Measurements from ENCODE around the gene CCDC88C. TPM values are rescaled to one million over a fixed set of nuclear protein-coding genes. Genes with fewer than 3 reads are reported as not detected.

CCDC88C gene
- total RNA-seq, 1 donor = 0.36 TPM

DNA sequence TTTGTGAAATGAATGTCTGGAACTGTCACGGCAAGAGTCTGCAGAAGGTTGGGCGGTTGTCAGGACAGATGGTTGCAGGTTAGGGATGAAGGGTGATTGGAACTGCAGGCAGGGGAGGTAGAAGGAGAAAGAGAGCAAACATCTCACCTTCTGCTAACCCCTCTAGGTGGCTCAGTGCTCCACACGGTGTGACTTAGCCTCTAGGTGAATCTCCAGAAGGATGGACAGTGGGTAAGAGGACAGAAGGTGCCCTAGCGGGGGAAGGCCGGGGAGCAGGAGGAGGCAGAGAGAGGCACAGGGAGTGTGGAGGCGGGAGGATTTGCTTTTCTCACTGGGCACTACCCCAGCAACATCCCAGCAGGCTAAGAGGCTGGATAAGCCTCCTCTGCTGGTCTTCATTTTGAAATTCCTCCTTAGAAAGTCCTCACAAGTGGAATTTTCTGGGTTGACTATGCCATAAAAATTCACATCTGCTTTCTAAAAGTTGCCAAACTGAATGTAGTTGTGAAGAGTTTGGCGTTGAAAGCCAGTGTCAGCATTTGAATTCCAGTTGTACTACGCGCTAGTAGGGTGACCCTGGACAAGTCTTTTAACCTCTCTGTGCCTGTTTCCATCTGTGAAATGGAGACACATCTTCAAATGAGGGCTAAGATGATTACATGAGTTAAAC lies 162.5 kb downstream of the CCDC88C start:
- H3K4me1 ChIP-seq (ENCODE audit: insufficient read depth, low read length) = peaks cover 6% of the 10 kb centered on the region
- no peaks in the 10 kb centered on the region for H3K27me3 ChIP-seq (ENCODE audit: insufficient read depth, low read length)
- no peak overlapping the region for H3K4me2 ChIP-seq (ENCODE audit: insufficient read depth, low read length)
- TF ChIP-seq, protein P1, sequence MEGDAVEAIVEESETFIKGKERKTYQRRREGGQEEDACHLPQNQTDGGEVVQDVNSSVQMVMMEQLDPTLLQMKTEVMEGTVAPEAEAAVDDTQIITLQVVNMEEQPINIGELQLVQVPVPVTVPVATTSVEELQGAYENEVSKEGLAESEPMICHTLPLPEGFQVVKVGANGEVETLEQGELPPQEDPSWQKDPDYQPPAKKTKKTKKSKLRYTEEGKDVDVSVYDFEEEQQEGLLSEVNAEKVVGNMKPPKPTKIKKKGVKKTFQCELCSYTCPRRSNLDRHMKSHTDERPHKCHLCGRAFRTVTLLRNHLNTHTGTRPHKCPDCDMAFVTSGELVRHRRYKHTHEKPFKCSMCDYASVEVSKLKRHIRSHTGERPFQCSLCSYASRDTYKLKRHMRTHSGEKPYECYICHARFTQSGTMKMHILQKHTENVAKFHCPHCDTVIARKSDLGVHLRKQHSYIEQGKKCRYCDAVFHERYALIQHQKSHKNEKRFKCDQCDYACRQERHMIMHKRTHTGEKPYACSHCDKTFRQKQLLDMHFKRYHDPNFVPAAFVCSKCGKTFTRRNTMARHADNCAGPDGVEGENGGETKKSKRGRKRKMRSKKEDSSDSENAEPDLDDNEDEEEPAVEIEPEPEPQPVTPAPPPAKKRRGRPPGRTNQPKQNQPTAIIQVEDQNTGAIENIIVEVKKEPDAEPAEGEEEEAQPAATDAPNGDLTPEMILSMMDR (IDR thresholded peaks at IDR 0.05; ENCODE audit: extremely low read depth, low read depth, low read length) = no peak
- DNase-seq (ENCODE audit: insufficient read length, low spot score, missing footprints) = no peak
- H3K79me2 ChIP-seq (ENCODE audit: insufficient read depth, low read length) = no peaks in the 10 kb centered on the region
- no peaks in the 10 kb centered on the region for H3K9me3 ChIP-seq (ENCODE audit: low read depth, low read length)
- no peak overlapping the region for H3K4me3 ChIP-seq (ENCODE audit: insufficient read depth, low read length)
- H4K20me1 ChIP-seq (ENCODE audit: insufficient read depth, low read length) = no peaks in the 10 kb centered on the region
- H2AFZ ChIP-seq (ENCODE audit: low read length) = no peak overlapping the region
- no peak overlapping the region for H3K27ac ChIP-seq (ENCODE audit: low read depth, low read length)
- H3K36me3 ChIP-seq (ENCODE audit: insufficient read depth, low read length) = no peaks in the 10 kb centered on the region

DNA sequence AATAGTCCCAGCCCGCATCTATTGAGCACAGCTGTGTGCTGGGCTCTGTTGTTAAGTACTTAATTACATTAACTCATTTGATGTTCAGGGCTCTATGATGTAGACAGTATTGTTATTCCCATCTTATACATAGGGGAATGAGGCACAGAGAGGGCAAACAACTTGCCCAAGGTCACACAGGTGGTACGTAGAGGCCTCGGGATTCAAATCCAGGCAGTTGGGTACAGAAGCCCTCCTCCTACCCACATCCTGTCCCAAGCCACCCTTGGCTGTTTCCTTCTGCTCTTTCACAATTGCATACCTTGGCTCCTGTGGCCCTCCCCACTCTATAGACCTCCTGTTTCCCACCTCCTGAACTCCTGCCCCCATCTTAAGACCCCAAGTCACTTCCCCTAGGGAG lies 163.2 kb downstream of the CCDC88C start:
- H3K4me3 ChIP-seq (ENCODE audit: insufficient read depth, low read length) = no peak overlapping the region
- no peak for DNase-seq (ENCODE audit: insufficient read length, low spot score, missing footprints)
- no peak overlapping the region for H2AFZ ChIP-seq (ENCODE audit: low read length)
- H3K27me3 ChIP-seq (ENCODE audit: insufficient read depth, low read length) = no peaks in the 10 kb centered on the region
- no peaks in the 10 kb centered on the region for H3K79me2 ChIP-seq (ENCODE audit: insufficient read depth, low read length)
- H3K9me3 ChIP-seq (ENCODE audit: low read depth, low read length) = no peaks in the 10 kb centered on the region
- no peak overlapping the region for H3K4me2 ChIP-seq (ENCODE audit: insufficient read depth, low read length)
- H3K4me1 ChIP-seq (ENCODE audit: insufficient read depth, low read length) = peaks cover 6% of the 10 kb centered on the region
- H3K36me3 ChIP-seq (ENCODE audit: insufficient read depth, low read length) = no peaks in the 10 kb centered on the region
- TF ChIP-seq, protein P1 (IDR thresholded peaks at IDR 0.05; ENCODE audit: extremely low read depth, low read depth, low read length) = no peak
- no peak overlapping the region for H3K27ac ChIP-seq (ENCODE audit: low read depth, low read length)
- H4K20me1 ChIP-seq (ENCODE audit: insufficient read depth, low read length) = no peaks in the 10 kb centered on the region

DNA sequence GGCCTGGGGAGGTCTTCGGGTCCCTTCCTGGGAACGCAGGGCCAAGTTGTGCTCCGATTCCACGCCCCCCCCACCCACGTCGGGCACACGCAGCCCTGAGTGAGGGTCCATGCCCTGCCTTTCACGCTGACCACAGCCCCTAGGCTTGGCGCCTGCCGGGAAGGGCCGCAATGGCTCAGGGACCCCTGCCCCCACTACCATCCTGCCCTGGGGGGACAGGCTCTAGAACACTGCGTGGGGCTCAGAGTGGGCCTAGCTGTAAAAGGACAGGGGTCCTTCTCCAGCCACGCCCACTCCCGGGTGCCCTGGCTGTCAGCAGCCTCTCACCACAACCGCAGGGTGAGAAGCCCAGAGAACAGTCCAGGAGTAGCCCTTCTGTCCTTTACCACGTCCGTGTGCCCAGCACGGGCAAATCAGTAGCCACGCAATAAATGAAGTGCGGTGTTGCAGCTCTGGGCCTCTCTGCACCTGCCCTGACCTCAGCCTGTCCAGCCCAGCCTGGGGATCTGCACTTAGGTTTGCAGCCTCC lies 163.8 kb downstream of the CCDC88C start:
- DNase-seq (ENCODE audit: insufficient read length, low spot score, missing footprints) = no peak
- peak overlapping the region; percentile 71 for H3K4me3 ChIP-seq (ENCODE audit: insufficient read depth, low read length)
- H4K20me1 ChIP-seq (ENCODE audit: insufficient read depth, low read length) = no peaks in the 10 kb centered on the region
- H3K4me1 ChIP-seq (ENCODE audit: insufficient read depth, low read length) = peaks cover 6% of the 10 kb centered on the region
- no peaks in the 10 kb centered on the region for H3K36me3 ChIP-seq (ENCODE audit: insufficient read depth, low read length)
- TF ChIP-seq, protein P1 (IDR thresholded peaks at IDR 0.05; ENCODE audit: extremely low read depth, low read depth, low read length) = no peak
- no peak overlapping the region for H3K27ac ChIP-seq (ENCODE audit: low read depth, low read length)
- H3K9me3 ChIP-seq (ENCODE audit: low read depth, low read length) = no peaks in the 10 kb centered on the region
- H3K27me3 ChIP-seq (ENCODE audit: insufficient read depth, low read length) = no peaks in the 10 kb centered on the region
- H2AFZ ChIP-seq (ENCODE audit: low read length) = peak overlapping the region; percentile 36
- H3K79me2 ChIP-seq (ENCODE audit: insufficient read depth, low read length) = no peaks in the 10 kb centered on the region
- H3K4me2 ChIP-seq (ENCODE audit: insufficient read depth, low read length) = peak overlapping the region; percentile 78

DNA sequence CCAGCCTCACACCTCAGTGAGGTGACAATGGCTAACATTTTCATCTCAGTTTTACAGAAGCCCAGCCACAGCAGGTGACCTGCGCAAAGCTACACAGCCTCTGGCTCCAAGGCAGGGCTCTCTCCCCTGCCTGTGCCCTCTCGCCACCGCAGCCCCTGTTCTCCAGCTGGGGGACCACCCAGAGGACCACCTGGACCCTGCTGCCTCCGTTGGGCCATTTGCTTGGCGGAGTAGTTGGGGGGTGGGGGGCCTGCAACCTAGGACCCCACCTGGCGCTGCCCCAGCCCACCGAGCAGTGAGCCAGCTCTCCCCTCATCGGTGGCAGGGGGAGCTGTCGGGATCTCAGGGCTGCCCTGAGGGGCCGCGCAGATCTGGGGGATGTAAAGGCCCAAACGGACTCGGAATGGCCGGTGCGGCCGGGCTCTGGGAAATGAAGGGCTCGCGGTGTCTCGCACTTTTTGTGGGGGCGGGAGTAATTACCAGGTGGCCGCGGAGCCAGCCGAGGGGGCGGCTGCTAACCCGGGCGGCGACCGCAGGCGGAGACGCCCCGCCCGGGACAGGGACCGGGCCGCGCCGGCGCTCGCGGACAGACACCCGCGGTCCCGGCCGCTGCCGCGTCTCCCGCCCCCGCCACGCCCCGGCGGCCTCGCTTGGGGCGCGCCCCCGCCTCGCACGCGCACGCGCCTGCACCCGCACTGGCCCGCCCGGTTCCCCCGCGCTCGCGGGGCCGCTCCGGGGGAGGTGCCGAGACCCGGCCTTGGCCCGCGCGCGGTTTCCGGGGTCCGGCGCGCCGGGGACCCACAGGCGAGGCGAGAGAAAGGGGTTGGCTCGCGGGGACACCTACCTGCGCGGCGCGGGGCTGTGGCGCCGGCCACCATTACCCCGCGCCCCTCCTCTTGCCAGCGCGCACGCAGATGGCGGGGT lies 164.5 kb downstream of the CCDC88C start:
- Histone ChIP-seq H3K27me3 (ENCODE audit: insufficient read depth, low read length) (no peaks in the 10 kb centered on the region), H2AFZ (ENCODE audit: low read length) (peak overlapping the region; percentile 39), H3K9me3 (ENCODE audit: low read depth, low read length) (no peaks in the 10 kb centered on the region), H3K4me2 (ENCODE audit: insufficient read depth, low read length) (peak overlapping the region; percentile 78), H3K36me3 (ENCODE audit: insufficient read depth, low read length) (no peaks in the 10 kb centered on the region), H3K27ac (ENCODE audit: low read depth, low read length) (no peak overlapping the region), H4K20me1 (ENCODE audit: insufficient read depth, low read length) (no peaks in the 10 kb centered on the region), H3K4me1 (ENCODE audit: insufficient read depth, low read length) (peaks cover 6% of the 10 kb centered on the region), H3K79me2 (ENCODE audit: insufficient read depth, low read length) (no peaks in the 10 kb centered on the region), H3K4me3 (ENCODE audit: insufficient read depth, low read length) (peak overlapping the region; percentile 71)
- TF ChIP-seq, protein P1 (IDR thresholded peaks at IDR 0.05; ENCODE audit: extremely low read depth, low read depth, low read length) = no peak
- no peak for DNase-seq (ENCODE audit: insufficient read length, low spot score, missing footprints)

Data from osteoblast (primary cell).